Vagina (tissue), 2 donors: ENCODE measurements around the gene KEL. TPM values are rescaled to one million over a fixed set of nuclear protein-coding genes. Genes with fewer than 3 reads are reported as not detected.

Experiments used
- DNase-seq, 2 donors: peaks; one replicate each; pipeline ENCODE4 v3.0.0-alpha.2; 2017; ENCODE audit errors: extremely low spot score in 2 of 2
- H3K27ac ChIP-seq: fragments of 200-600 bp; sonication (generic); one replicate; pipeline ENCODE4 v1.5.1; 2019
- H3K27me3 ChIP-seq: fragments of 200-600 bp; sonication (generic); one replicate; pipeline ENCODE4 v1.5.1; 2019
- H3K36me3 ChIP-seq, 2 donors: fragments of 200-600 bp; sonication (generic); one replicate each; pipeline ENCODE4 v1.5.1; 2017 to 2019
- H3K4me1 ChIP-seq: fragments of 200-600 bp; sonication (generic); one replicate; pipeline ENCODE4 v1.5.1; 2019
- H3K4me3 ChIP-seq, 2 donors: fragments of 200-600 bp; sonication (generic); 1 replicate in 1 of 2; 2 replicates in 1 of 2; pipeline ENCODE4 v1.5.1; 2016 to 2019
- H3K9me3 ChIP-seq: fragments of 200-600 bp; sonication (generic); one replicate; pipeline ENCODE4 v1.5.1; 2019
- CTCF ChIP-seq, 3 experiments: fragments of 450-650 bp in 2 of 3; fragments of 200-600 bp in 1 of 3; sonication (generic) in 1 of 3; IDR thresholded peaks; one replicate each; pipeline ENCODE4 v1.5.1; 2017 to 2019; ENCODE audit warnings: antibody characterized with exemption in 3 of 3, mild to moderate bottlenecking in 2 of 3, moderate library complexity in 2 of 3
- POLR2A ChIP-seq, 2 donors: fragments of 450-650 bp; IDR thresholded peaks; one replicate each; pipeline ENCODE4 v1.6.1; 2017; ENCODE audit warnings: antibody characterized with exemption in 2 of 2, mild to moderate bottlenecking in 2 of 2, moderate library complexity in 2 of 2
- POLR2AphosphoS5 ChIP-seq, 2 donors: sonication (generic); formaldehyde crosslinking; IDR thresholded peaks; one replicate each; pipeline ENCODE4 v1.9.0; 2017; ENCODE audit warnings: antibody characterized with exemption in 2 of 2, mild to moderate bottlenecking in 2 of 2, low read depth in 1 of 2; ENCODE audit not compliant: insufficient read depth in 1 of 2
- intact Hi-C: fragments of 100-400 bp; cut with DNase I; formaldehyde crosslinking; loops from one replicate; pipeline ENCODE4 v1.15.1; 2023
- total RNA-seq: library from RNA; depleted of rRNA; stranded (reverse); fragments of >200 nt; gene quantifications from one replicate; pipeline ENCODE4 v1.2.3, GENCODE V29; 2016

Gene KEL
- total RNA-seq, 1 donor from 2014 or later, result 2.2 TPM

GRCh38 chr7:142974626-142975025 is 12.5 kb upstream of the KEL start:
- Histone ChIP-seq H3K9me3 (no peaks in the 10 kb centered on the region), H3K27me3 (no peaks in the 10 kb centered on the region), H3K4me1 (no peaks in the 10 kb centered on the region), H3K27ac (no peak overlapping the region), H3K4me3 (no peak overlapping the region), H3K36me3 (no peaks in the 10 kb centered on the region)
- no peak for DNase-seq
- TF ChIP-seq CTCF (IDR thresholded peaks at IDR 0.05) (no peak), POLR2AphosphoS5 (IDR thresholded peaks at IDR 0.05; ENCODE audit: insufficient read depth in 1 of 2, low read depth in 1 of 2) (no peak), POLR2A (IDR thresholded peaks at IDR 0.05) (no peak)
- intact Hi-C loops, result no loop called here

DNA sequence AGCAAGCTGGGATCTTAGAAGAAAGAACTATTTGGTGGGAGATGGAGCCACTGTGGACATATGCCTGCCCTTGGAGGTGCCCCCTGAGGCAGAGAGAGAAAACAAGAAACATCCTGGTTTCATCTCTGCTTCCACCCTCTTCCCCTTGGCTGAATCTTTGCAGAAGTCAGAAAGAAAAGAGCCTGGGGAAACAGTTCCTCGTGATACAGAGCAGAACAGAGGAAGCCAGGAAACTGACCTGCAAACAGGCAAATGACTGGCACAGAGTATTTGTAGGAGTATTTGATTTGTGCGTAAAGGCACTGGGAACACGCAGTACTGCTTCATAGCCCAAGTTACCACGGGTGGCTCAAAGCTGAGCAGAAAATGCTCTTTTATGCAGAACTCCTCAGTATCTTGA is 7.0 kb upstream of the KEL start:
- no peak for DNase-seq
- H3K4me3 ChIP-seq, result no peak overlapping the region
- no peaks in the 10 kb centered on the region for H3K4me1 ChIP-seq
- H3K27ac ChIP-seq, result no peak overlapping the region
- no peak for TF ChIP-seq POLR2AphosphoS5 (IDR thresholded peaks at IDR 0.05; ENCODE audit: insufficient read depth in 1 of 2, low read depth in 1 of 2)
- TF ChIP-seq CTCF (IDR thresholded peaks at IDR 0.05), result no peak
- no peak for TF ChIP-seq POLR2A (IDR thresholded peaks at IDR 0.05)
- no peaks in the 10 kb centered on the region for H3K9me3 ChIP-seq
- no peaks in the 10 kb centered on the region for H3K27me3 ChIP-seq
- intact Hi-C loops, result no loop called here
- H3K36me3 ChIP-seq, result no peaks in the 10 kb centered on the region

DNA sequence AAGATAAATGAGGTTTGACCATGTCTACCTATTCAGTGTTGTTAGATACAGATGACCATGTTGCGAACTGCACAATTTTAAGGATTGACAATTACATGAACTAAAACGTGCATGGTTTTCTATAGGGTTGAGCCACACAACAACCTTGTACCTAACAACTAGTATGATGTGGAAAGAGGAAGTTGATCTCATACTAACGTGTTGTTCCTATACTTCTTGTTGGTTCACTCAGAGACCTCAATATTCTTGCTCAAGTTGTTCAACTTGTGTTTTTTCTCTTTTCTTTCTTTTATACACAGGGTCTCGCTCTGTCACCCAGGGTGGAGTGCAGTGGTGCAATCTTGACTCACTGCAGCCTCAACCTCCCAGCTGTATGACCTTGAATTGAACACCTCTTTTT is 6.1 kb upstream of the KEL start:
- Histone ChIP-seq H3K36me3 (no peaks in the 10 kb centered on the region), H3K9me3 (no peaks in the 10 kb centered on the region), H3K27ac (no peak overlapping the region), H3K27me3 (no peaks in the 10 kb centered on the region), H3K4me3 (no peak overlapping the region), H3K4me1 (no peaks in the 10 kb centered on the region)
- intact Hi-C loops, result no loop called here
- no peak for DNase-seq
- no peak for TF ChIP-seq CTCF (IDR thresholded peaks at IDR 0.05)
- TF ChIP-seq POLR2A (IDR thresholded peaks at IDR 0.05), result no peak
- no peak for TF ChIP-seq POLR2AphosphoS5 (IDR thresholded peaks at IDR 0.05; ENCODE audit: insufficient read depth in 1 of 2, low read depth in 1 of 2)

- no peak for TF ChIP-seq POLR2A (IDR thresholded peaks at IDR 0.05)
- intact Hi-C loops, result no loop called here
These were observed 2.5 kb upstream of the KEL start for GRCh38 chr7:142964502-142965246.

GRCh38 chr7:142963993-142964392 is 1.8 kb upstream of the KEL start:
- Histone ChIP-seq H3K27ac (no peak overlapping the region), H3K4me1 (no peaks in the 10 kb centered on the region), H3K27me3 (no peaks in the 10 kb centered on the region), H3K4me3 (no peak overlapping the region), H3K36me3 (no peaks in the 10 kb centered on the region), H3K9me3 (no peaks in the 10 kb centered on the region)
- intact Hi-C loops, result no loop called here
- TF ChIP-seq POLR2A (IDR thresholded peaks at IDR 0.05) (no peak), POLR2AphosphoS5 (IDR thresholded peaks at IDR 0.05; ENCODE audit: insufficient read depth in 1 of 2, low read depth in 1 of 2) (no peak), CTCF (IDR thresholded peaks at IDR 0.05) (no peak)
- DNase-seq, result no peak

More at GRCh38 chr7:142964502-142965246, 2.5 kb upstream of the KEL start:
- no peaks in the 10 kb centered on the region for H3K27me3 ChIP-seq
- no peaks in the 10 kb centered on the region for H3K9me3 ChIP-seq
- no peaks in the 10 kb centered on the region for H3K36me3 ChIP-seq
- no peaks in the 10 kb centered on the region for H3K4me1 ChIP-seq
- no peak for DNase-seq
- no peak overlapping the region for H3K4me3 ChIP-seq
- no peak overlapping the region for H3K27ac ChIP-seq
